ENCODE results near the gene EIF3M. TPM values are rescaled to one million over a fixed set of nuclear protein-coding genes. Genes with fewer than 3 reads are reported as not detected.

EIF3M gene
- polyA plus RNA-seq, 1 donor from 2014 or later = 333 TPM

DNA sequence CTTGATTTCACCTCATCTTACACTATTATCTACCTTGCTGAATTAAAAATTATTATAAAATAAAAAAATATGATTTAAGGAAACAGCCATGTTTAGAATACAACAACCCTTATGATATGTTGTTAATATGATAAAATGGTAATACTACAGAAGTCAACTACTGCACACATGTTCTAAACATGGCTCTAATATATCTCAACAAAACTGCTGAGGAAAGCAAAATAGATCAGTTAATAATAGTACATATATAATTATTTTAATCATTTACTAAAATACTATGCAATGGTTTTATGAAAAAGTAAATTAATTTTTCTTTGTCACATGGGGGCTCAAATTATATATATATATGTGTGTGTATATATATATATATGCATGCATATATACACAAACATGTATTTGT is 57.7 kb downstream of the EIF3M start:
- Histone ChIP-seq H3K9me2 (ENCODE audit: insufficient read depth, low read length) (no peaks in the 10 kb centered on the region), H3K36me3 (ENCODE audit: insufficient read depth, low read length) (no peaks in the 10 kb centered on the region), H3K79me2 (replicated peaks; ENCODE audit: insufficient read depth, low read length) (no peaks in the 10 kb centered on the region), H4K20me1 (ENCODE audit: insufficient read depth) (no peaks in the 10 kb centered on the region), H3K27me3 (ENCODE audit: insufficient read depth, low read depth, low read length) (no peaks in the 10 kb centered on the region), H3F3A (ENCODE audit: insufficient read depth, low read length, poor library complexity, severe bottlenecking) (no peaks in the 10 kb centered on the region), H3K9ac (ENCODE audit: low read length) (no peak overlapping the region), H2AFZ (ENCODE audit: low read depth, low read length) (no peak overlapping the region), H3K4me3 (ENCODE audit: low read length) (no peak overlapping the region), H3K27ac (ENCODE audit: low read length) (no peak overlapping the region), H3K4me2 (ENCODE audit: low read length) (no peak overlapping the region), H3K9me3 (ENCODE audit: low read length) (no peaks in the 10 kb centered on the region)
- no peak for TF ChIP-seq EP300 (conservative IDR thresholded peaks at IDR 0.05; ENCODE audit: poor library complexity, severe bottlenecking)
- TF ChIP-seq, protein P1, sequence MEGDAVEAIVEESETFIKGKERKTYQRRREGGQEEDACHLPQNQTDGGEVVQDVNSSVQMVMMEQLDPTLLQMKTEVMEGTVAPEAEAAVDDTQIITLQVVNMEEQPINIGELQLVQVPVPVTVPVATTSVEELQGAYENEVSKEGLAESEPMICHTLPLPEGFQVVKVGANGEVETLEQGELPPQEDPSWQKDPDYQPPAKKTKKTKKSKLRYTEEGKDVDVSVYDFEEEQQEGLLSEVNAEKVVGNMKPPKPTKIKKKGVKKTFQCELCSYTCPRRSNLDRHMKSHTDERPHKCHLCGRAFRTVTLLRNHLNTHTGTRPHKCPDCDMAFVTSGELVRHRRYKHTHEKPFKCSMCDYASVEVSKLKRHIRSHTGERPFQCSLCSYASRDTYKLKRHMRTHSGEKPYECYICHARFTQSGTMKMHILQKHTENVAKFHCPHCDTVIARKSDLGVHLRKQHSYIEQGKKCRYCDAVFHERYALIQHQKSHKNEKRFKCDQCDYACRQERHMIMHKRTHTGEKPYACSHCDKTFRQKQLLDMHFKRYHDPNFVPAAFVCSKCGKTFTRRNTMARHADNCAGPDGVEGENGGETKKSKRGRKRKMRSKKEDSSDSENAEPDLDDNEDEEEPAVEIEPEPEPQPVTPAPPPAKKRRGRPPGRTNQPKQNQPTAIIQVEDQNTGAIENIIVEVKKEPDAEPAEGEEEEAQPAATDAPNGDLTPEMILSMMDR (IDR thresholded peaks at IDR 0.05; ENCODE audit: poor library complexity, severe bottlenecking) = no peak

GRCh38 chr11:32643526-32643925 is 59.9 kb downstream of the EIF3M start:
- Histone ChIP-seq H4K20me1 (ENCODE audit: insufficient read depth) (no peaks in the 10 kb centered on the region), H3F3A (ENCODE audit: insufficient read depth, low read length, poor library complexity, severe bottlenecking) (no peaks in the 10 kb centered on the region), H3K9me3 (ENCODE audit: low read length) (no peaks in the 10 kb centered on the region), H3K9me2 (ENCODE audit: insufficient read depth, low read length) (no peaks in the 10 kb centered on the region), H3K27ac (ENCODE audit: low read length) (no peak overlapping the region), H2AFZ (ENCODE audit: low read depth, low read length) (no peak overlapping the region), H3K9ac (ENCODE audit: low read length) (no peak overlapping the region), H3K4me2 (ENCODE audit: low read length) (no peak overlapping the region), H3K4me3 (ENCODE audit: low read length) (no peak overlapping the region), H3K27me3 (ENCODE audit: insufficient read depth, low read depth, low read length) (no peaks in the 10 kb centered on the region), H3K79me2 (replicated peaks; ENCODE audit: insufficient read depth, low read length) (no peaks in the 10 kb centered on the region), H3K36me3 (ENCODE audit: insufficient read depth, low read length) (no peaks in the 10 kb centered on the region)
- TF ChIP-seq EP300 (conservative IDR thresholded peaks at IDR 0.05; ENCODE audit: poor library complexity, severe bottlenecking) (no peak), TAF1 (IDR thresholded peaks at IDR 0.05; ENCODE audit: low read depth) (no peak), POLR2AphosphoS5 (IDR thresholded peaks at IDR 0.05) (no peak), SMC3 (conservative IDR thresholded peaks at IDR 0.05; ENCODE audit: poor library complexity) (no peak), RAD21 (conservative IDR thresholded peaks at IDR 0.05) (no peak), EZH2 (IDR thresholded peaks at IDR 0.05; ENCODE audit: borderline replicate concordance, insufficient read depth, low read length, poor library complexity, severe bottlenecking) (no peak), REST (IDR thresholded peaks at IDR 0.05; ENCODE audit: borderline replicate concordance) (no peak), MXI1 (conservative IDR thresholded peaks at IDR 0.05; ENCODE audit: poor library complexity, severe bottlenecking) (no peak)
- TF ChIP-seq, protein P1 (IDR thresholded peaks at IDR 0.05; ENCODE audit: poor library complexity, severe bottlenecking) = no peak

Other genes with a start within 250 kb of the EIF3M start
- gene WT1, start 148.3 kb upstream of the EIF3M start, polyA plus RNA-seq = not detected in 2 replicates
- gene CCDC73, start 210.8 kb downstream of the EIF3M start, polyA plus RNA-seq = 0.07 TPM in 1 of 2 replicates, not detected in the other
- gene PRRG4, start 246.1 kb downstream of the EIF3M start, polyA plus RNA-seq = not detected in 2 replicates

Data from neural cell (in vitro differentiated cells).